Stimulated activated CD8-positive, alpha-beta memory T cell treated with anti-CD3 and anti-CD28 coated beads, Interleukin-15, amount 100 ng/mL, for 24 hours (primary cell): ENCODE measurements around the gene CFL1.

Experiments used
- DNase-seq: peaks from one replicate; pipeline ENCODE4 v3.0.0-alpha.2; 2020; ENCODE audit warnings: low read depth

The CFL1 gene

GRCh38 chr11:65887723-65888162, 29.8 kb upstream of the CFL1 start:
- no peak for DNase-seq

DNA sequence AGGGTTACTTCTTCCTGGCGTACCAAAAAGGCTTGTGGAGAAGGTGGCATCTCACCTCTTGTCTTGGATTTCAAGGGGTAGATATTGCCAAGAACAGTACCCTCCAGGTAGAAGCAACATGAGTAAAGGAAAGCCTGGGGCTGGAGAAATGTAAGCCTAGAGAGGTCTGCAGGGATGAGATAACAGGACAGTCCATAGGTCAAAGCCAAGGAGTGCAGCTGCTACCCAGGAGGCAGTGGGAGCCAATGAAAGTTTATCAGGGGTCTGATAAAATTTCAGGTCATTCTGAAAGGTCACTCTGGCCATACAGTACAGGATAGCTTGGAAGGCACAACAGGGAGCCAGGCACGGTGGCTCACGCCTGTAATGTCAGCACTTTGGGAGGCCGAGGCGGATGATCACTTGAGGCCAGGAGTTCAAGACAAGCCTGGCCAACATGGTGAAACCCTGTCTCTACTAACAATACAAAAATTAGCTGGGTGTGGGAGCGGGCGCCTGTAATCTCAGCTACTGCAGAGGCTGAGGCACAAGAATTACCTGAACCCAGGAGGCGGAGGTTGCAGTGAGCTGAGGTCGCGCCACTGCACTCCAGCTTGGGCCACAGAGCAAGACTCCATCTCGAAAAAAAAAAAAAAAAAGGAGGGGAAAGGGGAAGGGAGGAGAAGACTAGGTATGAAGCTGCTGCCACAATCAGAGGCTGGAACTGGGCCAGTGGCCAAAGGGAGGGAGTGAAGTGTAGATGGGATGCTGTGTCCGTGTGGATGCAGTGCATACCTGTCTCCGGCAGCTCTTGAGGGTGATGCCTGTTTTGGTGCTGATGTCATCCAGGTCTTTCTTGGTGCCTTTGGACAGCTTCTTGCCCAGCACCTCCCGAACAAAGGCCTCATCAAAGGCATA, 29.1 kb upstream of the CFL1 start:
- DNase-seq: no peak

- DNase-seq: no peak
Measured at GRCh38 chr11:65885808-65886536, 28.0 kb upstream of the CFL1 start.

- no peak for DNase-seq
Measured at GRCh38 chr11:65885231-65885630, 27.3 kb upstream of the CFL1 start.

DNA sequence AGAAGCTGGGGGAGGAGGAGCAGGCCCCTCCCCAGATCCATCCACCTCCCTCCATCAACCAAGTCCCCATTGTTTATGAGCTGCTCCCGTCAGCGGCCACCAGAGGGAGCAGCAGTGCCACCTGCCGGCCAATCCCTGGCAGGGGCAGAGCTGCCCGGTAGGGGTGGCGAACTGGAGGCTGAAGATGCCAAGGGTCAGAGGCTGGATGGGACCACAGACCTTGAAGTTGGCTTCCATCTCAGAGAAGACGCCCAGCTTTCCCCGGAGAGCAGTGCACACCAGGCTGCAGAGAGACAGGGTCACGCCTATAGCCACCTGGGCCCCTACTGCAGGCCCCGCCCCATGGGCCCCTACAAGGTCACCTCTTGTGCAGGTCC, 26.7 kb upstream of the CFL1 start:
- DNase-seq: peak; percentile 69

- no peak for DNase-seq
Measured at GRCh38 chr11:65883786-65884715, 26.1 kb upstream of the CFL1 start.

DNA sequence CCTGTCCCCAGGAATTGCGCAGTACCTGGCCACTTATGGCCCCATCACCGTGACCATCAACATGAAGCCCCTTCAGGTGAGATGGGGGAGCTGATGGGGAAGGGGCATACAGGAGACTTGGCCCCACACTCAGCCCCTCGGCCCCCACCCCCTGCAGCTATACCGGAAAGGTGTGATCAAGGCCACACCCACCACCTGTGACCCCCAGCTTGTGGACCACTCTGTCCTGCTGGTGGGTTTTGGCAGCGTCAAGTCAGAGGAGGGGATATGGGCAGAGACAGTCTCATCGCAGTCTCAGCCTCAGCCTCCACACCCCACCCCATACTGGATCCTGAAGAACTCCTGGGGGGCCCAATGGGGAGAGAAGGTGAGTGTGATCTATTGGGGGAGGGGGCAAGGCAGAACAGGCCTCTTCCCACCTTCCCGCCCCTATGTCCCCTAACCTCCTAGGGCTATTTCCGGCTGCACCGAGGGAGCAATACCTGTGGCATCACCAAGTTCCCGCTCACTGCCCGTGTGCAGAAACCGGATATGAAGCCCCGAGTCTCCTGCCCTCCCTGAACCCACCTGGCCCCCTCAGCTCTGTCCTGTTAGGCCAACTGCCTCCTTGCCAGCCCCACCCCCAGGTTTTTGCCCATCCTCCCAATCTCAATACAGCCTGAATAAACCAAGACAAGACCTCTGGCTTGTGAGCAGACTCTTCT, 25.2 kb upstream of the CFL1 start:
- DNase-seq: no peak

- DNase-seq: no peak
Measured at GRCh38 chr11:65882120-65883057, 24.4 kb upstream of the CFL1 start.

- no peak for DNase-seq
Measured at GRCh38 chr11:65880844-65881421, 23.0 kb upstream of the CFL1 start.

DNA sequence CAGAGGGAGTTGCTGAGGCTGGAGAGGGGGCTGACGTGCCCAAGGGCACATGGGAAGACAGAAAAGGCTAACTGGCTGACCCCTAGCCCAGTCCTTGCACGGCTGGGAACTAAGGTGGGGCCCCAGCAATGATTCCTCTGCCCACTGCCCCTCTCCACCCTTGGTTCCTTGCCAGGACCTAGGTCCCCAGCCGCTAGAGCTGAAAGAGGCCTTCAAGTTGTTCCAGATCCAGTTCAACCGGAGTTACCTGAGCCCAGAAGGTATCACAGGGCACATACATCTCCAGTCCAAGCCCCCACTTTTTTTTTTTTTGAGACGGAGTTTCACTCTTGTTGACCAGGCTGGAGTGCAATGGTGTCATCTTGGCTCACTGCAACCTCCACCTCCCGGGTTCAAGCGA, 22.0 kb upstream of the CFL1 start:
- no peak for DNase-seq

GRCh38 chr11:65879617-65880016, 21.6 kb upstream of the CFL1 start, which contains the start of gene CTSW:
Gene CTSW (plus strand): TSS chr11:65879837. CDS start chr11:65879855, 18 bp downstream.
- no peak for DNase-seq

- peak; percentile 96 for DNase-seq
Measured at GRCh38 chr11:65873318-65874156, 15.6 kb upstream of the CFL1 start.

DNA sequence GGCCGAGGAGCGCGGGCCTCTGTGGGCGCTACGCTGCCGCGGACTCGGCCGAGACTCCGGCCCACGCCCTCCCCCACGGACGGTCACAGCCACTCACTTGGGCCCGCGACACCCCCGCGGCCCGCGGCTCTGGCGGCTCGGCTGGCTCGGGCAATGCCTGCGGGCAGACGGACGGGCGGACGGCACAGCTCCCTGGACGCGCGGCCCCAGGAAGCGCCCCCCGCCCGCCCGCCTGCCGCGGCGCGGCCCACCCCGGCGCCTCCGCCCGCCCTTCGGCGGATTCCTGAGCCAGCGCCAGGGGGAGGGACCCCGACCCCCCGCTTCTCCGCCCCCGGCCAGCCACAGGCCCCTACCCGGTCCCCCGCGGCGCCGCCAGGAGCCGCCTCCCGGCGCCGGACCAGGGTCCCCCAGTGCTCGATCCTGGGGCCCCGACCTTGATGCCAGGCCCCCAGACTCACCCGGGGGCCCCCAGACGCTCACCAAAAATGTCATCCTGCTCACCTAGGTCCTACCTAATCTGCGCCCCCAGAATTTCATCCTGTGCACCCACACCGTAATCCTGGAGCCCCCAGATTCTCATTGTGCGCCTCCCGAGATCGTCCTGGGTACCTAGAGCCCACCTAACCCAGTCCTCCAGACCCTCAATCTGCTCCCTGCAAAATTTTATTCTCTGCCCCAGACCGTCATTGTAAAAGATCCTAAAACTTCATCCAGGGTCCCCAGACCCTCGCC, 14.8 kb upstream of the CFL1 start, which contains the start of gene EFEMP2:
Gene EFEMP2, minus strand, starts transcription at position 215 of the 732 bp plus-strand sequence. CDS start 446 bp downstream, outside the sequence.
- DNase-seq: no peak

DNA sequence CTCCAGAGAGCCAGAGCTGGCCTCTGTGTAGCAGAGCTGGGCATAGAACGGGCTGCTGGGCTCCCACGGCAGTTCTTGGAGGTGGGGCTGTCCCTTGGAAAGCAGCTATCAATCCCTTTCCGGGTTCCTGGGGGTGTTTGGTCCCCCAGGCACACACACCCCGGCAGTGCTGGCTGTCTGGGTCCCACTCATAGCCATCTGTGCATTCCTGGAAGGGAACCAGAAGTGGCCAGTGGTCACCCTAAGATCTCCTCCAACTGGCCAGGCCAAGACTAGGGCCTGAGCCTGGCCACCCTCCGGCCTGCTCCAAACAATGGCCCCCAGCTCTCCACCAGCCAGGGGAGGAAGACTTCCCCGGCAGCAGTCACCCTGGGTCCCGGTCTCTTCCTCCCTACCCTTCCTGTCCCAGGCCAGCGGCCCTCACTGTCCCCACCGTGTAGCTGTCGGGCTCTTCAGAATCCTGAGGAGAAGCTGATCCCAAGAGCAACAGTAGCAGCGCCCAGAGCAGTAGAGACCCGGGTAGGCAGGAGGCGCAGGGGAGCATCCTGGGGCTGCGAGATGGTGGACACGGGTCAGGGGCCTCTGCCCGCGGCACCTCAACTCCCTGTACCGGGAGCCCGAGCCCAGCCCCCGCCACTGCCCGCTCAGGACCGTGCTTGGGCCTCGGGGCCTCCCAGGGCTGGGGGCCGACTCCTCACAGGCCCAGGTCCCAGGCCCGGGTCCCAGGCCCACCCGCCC, 14.0 kb upstream of the CFL1 start:
- DNase-seq: no peak

DNA sequence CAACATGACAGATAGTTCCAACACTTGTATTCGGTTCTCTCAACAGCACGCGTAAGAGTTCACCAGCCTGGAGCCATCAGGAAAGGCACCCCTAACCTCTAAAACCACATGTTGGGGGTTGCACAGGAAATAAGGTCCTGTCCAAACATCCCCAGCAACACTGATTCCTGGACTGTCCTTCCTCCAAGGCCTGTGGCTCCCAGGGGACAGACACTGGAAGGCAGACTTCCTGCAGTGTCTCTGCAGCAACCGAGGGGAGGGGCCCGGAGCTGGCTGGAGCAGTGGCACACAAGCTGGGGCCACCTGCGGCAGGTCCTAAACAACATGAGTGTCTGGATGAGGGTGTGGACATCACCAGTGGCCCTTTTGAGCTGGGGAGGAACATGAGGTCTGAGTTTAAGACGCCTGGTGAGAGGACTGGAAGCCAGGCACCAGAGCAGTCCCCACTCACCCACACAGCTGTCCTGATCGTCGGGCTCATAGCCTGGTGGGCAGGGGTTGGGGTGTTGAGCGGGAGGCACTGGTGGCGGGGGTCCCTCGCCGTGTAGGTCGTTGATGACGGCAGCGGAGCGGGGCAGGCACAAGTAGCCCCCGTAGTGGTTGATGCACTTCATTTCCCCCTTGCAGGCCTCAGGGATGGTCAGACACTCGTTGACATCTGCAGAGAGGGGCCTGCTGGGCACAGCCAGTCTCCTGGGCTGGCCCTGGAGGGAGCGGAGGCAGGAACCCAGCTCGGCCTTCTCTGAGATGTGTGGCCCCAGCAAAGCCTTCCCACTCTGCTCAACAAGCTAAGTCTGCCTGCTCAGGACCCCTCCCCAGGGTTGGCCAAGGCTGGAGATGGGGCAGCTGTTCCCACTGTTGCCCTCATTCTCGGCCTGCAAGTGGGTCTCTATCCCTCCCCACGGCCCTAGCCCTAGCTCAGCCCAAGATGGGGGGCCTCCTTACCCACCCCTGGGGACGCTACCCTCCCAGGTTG, 13.0 kb upstream of the CFL1 start:
- no peak for DNase-seq

GRCh38 chr11:65870307-65870658, 12.3 kb upstream of the CFL1 start:
- DNase-seq: no peak
